Coronary artery (tissue), 2 donors: ENCODE measurements around the gene ANAPC10.
"Not testable (repeated sequence)": the region's sequence is repeated elsewhere in the genome, so short reads cannot be mapped to it uniquely, and the experiment has no call there.

Experiments used
- DNase-seq: peaks from one replicate; pipeline ENCODE4 v3.0.0-alpha.2; 2017; ENCODE audit warnings: low spot score
- H3K27ac ChIP-seq, 2 donors: fragments of 200-600 bp; sonication (generic); one replicate each; pipeline ENCODE4 v1.5.1; 2016 to 2019
- H3K4me3 ChIP-seq: fragments of 200-600 bp; sonication (generic); 2 replicates; pipeline ENCODE4 v1.5.1; 2016; ENCODE audit warnings: mild to moderate bottlenecking, moderate library complexity
- TF ChIP-seq, protein P1 (sequence below): fragments of 200-600 bp; sonication (generic); IDR thresholded peaks from one replicate; pipeline ENCODE4 v1.5.1; 2019; ENCODE audit warnings: antibody characterized with exemption

Gene ANAPC10

DNA sequence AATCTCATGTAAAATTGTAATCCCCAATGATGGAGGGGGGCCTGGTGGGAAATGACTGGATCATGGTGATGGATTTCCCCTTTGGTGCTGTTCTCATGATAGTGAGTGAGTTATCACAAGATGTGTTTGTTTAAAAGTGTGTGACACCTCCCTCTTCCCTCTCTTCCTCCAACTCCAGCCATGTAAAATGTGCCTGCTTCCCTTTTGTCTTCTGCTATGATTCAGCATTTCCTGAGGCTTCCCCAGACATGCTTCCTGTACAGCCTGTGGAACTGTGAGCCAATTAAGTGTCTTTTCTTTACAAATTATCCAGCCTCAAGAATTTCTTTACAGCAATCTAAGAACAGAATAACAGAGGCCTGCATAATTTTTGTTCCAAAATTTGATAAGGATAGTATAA, 85.2 kb downstream of the ANAPC10 start:
- DNase-seq, result no peak
- no peak overlapping the region for H3K27ac ChIP-seq
- no peak overlapping the region for H3K4me3 ChIP-seq
- TF ChIP-seq, protein P1, sequence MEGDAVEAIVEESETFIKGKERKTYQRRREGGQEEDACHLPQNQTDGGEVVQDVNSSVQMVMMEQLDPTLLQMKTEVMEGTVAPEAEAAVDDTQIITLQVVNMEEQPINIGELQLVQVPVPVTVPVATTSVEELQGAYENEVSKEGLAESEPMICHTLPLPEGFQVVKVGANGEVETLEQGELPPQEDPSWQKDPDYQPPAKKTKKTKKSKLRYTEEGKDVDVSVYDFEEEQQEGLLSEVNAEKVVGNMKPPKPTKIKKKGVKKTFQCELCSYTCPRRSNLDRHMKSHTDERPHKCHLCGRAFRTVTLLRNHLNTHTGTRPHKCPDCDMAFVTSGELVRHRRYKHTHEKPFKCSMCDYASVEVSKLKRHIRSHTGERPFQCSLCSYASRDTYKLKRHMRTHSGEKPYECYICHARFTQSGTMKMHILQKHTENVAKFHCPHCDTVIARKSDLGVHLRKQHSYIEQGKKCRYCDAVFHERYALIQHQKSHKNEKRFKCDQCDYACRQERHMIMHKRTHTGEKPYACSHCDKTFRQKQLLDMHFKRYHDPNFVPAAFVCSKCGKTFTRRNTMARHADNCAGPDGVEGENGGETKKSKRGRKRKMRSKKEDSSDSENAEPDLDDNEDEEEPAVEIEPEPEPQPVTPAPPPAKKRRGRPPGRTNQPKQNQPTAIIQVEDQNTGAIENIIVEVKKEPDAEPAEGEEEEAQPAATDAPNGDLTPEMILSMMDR, result no peak

GRCh38 chr4:145011636-145012035, 86.4 kb downstream of the ANAPC10 start:
- no peak for DNase-seq
- Histone ChIP-seq H3K27ac (no peak overlapping the region), H3K4me3 (no peak overlapping the region)
- TF ChIP-seq, protein P1, result no peak

DNA sequence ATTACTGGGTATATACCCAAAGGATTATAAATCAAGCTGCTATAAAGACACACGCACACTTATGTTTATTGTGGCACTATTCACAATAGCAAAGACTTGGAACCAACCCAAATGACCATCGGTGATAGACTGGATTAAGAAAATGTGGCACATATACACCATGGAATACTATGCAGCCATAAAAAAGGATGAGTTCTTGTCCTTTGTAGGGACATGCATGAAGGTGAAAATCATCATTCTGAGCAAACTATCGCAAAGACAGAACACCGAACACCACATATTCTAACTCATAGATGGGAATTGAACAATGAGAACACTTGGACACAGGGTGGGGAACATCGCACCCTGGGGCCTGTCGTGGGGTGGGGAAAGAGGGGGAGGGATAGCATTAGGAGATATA, 87.7 kb downstream of the ANAPC10 start:
- H3K27ac ChIP-seq, H3K4me3 ChIP-seq, DNase-seq: not testable (repeated sequence)

- Histone ChIP-seq H3K4me3 (no peak overlapping the region), H3K27ac (no peak overlapping the region)
- TF ChIP-seq, protein P1, result no peak
- DNase-seq, result no peak
Measured at GRCh38 chr4:145003675-145004074, 94.3 kb downstream of the ANAPC10 start.

- Histone ChIP-seq H3K27ac (no peak overlapping the region), H3K4me3 (no peak overlapping the region)
- DNase-seq, result no peak
- TF ChIP-seq, protein P1, result no peak
Measured at GRCh38 chr4:145001635-145002034, 96.4 kb downstream of the ANAPC10 start.

DNA sequence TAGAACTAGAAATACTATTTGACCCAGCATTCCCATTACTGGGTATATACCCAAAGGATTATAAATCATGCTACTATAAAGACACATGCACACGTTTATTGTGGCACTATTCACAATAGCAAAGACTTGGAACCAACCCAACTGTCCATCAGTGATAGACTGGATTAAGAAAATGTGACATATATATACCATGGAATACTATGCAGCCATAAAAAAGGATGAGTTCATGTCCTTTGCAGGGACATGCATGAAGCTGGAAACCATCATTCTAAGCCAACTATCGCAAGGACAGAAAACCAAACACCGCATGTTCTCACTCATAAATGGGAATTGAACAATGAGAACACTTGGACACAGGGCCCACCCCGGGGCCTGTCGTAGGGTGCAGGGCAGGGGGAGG, 97.3 kb downstream of the ANAPC10 start:
- DNase-seq, H3K27ac ChIP-seq, H3K4me3 ChIP-seq: not testable (repeated sequence)

- no peak for DNase-seq
- Histone ChIP-seq H3K4me3 (no peak overlapping the region), H3K27ac (no peak overlapping the region)
- TF ChIP-seq, protein P1, result no peak
Measured at GRCh38 chr4:144989306-144989705, 108.7 kb downstream of the ANAPC10 start.

DNA sequence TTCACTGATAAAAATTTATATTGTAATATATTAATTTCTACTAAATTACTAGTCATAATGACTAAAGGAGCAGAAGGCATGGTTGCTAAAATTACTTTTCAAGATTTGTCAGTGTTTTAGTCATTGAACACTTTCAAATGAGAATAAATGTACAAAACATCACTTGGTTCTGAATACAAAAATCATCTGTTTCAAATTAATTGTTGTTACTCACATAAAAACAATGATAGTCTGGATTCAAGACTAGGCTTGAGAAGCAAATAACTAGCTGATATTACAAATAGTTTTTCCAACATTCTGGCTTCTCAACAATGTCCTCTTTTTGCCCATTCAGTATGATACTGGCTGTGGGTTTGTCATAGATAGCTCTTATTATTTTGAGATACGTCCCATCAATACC, 112.5 kb downstream of the ANAPC10 start:
- no peak for DNase-seq
- TF ChIP-seq, protein P1, result no peak

More for the DNA sequence above, 112.5 kb downstream of the ANAPC10 start:
- H3K27ac ChIP-seq, result no peak overlapping the region
- no peak overlapping the region for H3K4me3 ChIP-seq
